H1 (cell line): ENCODE data around the gene AXIN2. TPM values are rescaled to one million over a fixed set of nuclear protein-coding genes. Genes with fewer than 3 reads are reported as not detected.

Source experiments
- ASH2L ChIP-seq: fragments of 200-600, 300-600 bp; sonication (generic); IDR thresholded peaks from one replicate; pipeline ENCODE4 v1.7.1; 2017; ENCODE audit warnings: low read length
- CHD2 ChIP-seq: IDR thresholded peaks from 2 replicates; pipeline ENCODE4 v1.6.1; 2012; ENCODE audit warnings: low read length, improper control_type of control experiment
- EP300 ChIP-seq, 2 experiments: IDR thresholded peaks; 1 replicate in 1 of 2; 2 replicates in 1 of 2; pipeline ENCODE4 v1.6.1; 2011 to 2012; ENCODE audit warnings: low read depth in 2 of 2, low read length in 2 of 2, mild to moderate bottlenecking in 2 of 2, borderline replicate concordance in 1 of 2, inconsistent platforms in 1 of 2, moderate library complexity in 1 of 2
- EZH2 ChIP-seq: fragments of 200-600 bp; sonication (generic); IDR thresholded peaks from 2 replicates; pipeline ENCODE4 v1.7.1; 2012; ENCODE audit warnings: low read depth, mild to moderate bottlenecking, moderate library complexity, low read length, inconsistent platforms; ENCODE audit not compliant: severe bottlenecking
- GABPA ChIP-seq: IDR thresholded peaks from 2 replicates; pipeline ENCODE4 v1.6.1; 2011; ENCODE audit warnings: mild to moderate bottlenecking, low read length, moderate library complexity, borderline replicate concordance; ENCODE audit not compliant: insufficient read depth
- MAFK ChIP-seq: IDR thresholded peaks from 2 replicates; pipeline ENCODE4 v1.6.1; 2012; ENCODE audit warnings: low read depth, mild to moderate bottlenecking, improper control_type of control experiment, low read length
- SP1 ChIP-seq: IDR thresholded peaks from 2 replicates; pipeline ENCODE4 v1.6.1; 2011; ENCODE audit warnings: low read depth, low read length
- ZNF274 ChIP-seq: IDR thresholded peaks from 2 replicates; pipeline ENCODE4 v1.7.0; 2012; ENCODE audit warnings: low read length, borderline replicate concordance; ENCODE audit errors: extremely low read depth
- polyA plus RNA-seq, 7 experiments: library from polyadenylated mRNA; depleted of rRNA in 3 of 7; stranded (reverse) in 5 of 7; unstranded in 2 of 7; fragments of >200 nt in 5 of 7; fragments of 200-250 nt in 2 of 7; gene quantifications; 1 replicate in 5 of 7; 2 replicates in 1 of 7; 4 replicates in 1 of 7; pipeline versions ENCODE4 v1.2.1 to v1.2.3, GENCODE V29; 2011 to 2013; ENCODE audit warnings: missing spikeins in 2 of 7, mixed read lengths in 2 of 7
- total RNA-seq: library from RNA; stranded (reverse); fragmentation: NEBNext Ultra II Directional; extraction: Animal tissue kit (Norgen Biotek cat#: 25700); gene quantifications from 2 replicates; pipeline ENCODE4 v1.2.1, GENCODE V29; 2021
- TF ChIP-seq, protein P1 (sequence below): fragments of 300-600 bp; sonication (generic); IDR thresholded peaks from 2 replicates; pipeline ENCODE4 v1.7.1; 2012; ENCODE audit warnings: low read length, moderate library complexity, mild to moderate bottlenecking, inconsistent platforms; ENCODE audit not compliant: insufficient replicate concordance

Gene AXIN2
- total and polyA plus RNA-seq, 2 of the 8 experiments (the other 6 are each of a cell fraction or from before 2014, with no cell fraction given), result 17.7 to 33.4 TPM

DNA sequence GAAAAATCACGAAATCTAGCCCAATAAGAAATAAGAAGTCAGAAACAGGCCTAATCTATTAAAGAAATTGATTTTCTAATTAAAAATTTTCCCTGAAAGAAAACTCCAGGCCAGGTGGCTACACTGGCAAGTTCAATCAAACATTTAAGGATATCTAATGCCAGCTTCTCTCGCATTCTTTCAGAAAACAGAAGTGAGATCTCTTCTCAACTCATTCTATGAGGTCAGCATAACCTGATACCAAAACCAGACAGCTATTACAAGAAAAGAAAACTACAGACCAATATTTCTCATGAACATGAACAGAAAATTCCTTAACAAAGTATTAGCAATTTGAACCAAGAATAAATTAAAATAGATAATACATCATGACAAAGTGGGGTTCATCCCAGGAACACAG is 52.4 kb downstream of the AXIN2 start (continued):
- TF ChIP-seq, protein P1, sequence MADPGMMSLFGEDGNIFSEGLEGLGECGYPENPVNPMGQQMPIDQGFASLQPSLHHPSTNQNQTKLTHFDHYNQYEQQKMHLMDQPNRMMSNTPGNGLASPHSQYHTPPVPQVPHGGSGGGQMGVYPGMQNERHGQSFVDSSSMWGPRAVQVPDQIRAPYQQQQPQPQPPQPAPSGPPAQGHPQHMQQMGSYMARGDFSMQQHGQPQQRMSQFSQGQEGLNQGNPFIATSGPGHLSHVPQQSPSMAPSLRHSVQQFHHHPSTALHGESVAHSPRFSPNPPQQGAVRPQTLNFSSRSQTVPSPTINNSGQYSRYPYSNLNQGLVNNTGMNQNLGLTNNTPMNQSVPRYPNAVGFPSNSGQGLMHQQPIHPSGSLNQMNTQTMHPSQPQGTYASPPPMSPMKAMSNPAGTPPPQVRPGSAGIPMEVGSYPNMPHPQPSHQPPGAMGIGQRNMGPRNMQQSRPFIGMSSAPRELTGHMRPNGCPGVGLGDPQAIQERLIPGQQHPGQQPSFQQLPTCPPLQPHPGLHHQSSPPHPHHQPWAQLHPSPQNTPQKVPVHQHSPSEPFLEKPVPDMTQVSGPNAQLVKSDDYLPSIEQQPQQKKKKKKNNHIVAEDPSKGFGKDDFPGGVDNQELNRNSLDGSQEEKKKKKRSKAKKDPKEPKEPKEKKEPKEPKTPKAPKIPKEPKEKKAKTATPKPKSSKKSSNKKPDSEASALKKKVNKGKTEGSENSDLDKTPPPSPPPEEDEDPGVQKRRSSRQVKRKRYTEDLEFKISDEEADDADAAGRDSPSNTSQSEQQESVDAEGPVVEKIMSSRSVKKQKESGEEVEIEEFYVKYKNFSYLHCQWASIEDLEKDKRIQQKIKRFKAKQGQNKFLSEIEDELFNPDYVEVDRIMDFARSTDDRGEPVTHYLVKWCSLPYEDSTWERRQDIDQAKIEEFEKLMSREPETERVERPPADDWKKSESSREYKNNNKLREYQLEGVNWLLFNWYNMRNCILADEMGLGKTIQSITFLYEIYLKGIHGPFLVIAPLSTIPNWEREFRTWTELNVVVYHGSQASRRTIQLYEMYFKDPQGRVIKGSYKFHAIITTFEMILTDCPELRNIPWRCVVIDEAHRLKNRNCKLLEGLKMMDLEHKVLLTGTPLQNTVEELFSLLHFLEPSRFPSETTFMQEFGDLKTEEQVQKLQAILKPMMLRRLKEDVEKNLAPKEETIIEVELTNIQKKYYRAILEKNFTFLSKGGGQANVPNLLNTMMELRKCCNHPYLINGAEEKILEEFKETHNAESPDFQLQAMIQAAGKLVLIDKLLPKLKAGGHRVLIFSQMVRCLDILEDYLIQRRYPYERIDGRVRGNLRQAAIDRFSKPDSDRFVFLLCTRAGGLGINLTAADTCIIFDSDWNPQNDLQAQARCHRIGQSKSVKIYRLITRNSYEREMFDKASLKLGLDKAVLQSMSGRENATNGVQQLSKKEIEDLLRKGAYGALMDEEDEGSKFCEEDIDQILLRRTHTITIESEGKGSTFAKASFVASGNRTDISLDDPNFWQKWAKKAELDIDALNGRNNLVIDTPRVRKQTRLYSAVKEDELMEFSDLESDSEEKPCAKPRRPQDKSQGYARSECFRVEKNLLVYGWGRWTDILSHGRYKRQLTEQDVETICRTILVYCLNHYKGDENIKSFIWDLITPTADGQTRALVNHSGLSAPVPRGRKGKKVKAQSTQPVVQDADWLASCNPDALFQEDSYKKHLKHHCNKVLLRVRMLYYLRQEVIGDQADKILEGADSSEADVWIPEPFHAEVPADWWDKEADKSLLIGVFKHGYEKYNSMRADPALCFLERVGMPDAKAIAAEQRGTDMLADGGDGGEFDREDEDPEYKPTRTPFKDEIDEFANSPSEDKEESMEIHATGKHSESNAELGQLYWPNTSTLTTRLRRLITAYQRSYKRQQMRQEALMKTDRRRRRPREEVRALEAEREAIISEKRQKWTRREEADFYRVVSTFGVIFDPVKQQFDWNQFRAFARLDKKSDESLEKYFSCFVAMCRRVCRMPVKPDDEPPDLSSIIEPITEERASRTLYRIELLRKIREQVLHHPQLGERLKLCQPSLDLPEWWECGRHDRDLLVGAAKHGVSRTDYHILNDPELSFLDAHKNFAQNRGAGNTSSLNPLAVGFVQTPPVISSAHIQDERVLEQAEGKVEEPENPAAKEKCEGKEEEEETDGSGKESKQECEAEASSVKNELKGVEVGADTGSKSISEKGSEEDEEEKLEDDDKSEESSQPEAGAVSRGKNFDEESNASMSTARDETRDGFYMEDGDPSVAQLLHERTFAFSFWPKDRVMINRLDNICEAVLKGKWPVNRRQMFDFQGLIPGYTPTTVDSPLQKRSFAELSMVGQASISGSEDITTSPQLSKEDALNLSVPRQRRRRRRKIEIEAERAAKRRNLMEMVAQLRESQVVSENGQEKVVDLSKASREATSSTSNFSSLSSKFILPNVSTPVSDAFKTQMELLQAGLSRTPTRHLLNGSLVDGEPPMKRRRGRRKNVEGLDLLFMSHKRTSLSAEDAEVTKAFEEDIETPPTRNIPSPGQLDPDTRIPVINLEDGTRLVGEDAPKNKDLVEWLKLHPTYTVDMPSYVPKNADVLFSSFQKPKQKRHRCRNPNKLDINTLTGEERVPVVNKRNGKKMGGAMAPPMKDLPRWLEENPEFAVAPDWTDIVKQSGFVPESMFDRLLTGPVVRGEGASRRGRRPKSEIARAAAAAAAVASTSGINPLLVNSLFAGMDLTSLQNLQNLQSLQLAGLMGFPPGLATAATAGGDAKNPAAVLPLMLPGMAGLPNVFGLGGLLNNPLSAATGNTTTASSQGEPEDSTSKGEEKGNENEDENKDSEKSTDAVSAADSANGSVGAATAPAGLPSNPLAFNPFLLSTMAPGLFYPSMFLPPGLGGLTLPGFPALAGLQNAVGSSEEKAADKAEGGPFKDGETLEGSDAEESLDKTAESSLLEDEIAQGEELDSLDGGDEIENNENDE, result no peak
- TF ChIP-seq GABPA (no peak), ZNF274 (no peak), EP300 (IDR thresholded peaks at IDR 0.05; ENCODE audit: borderline replicate concordance in 1 of 2, low read depth in 2 of 2, low read length in 2 of 2) (no peak), EZH2 (no peak), SP1 (no peak), CHD2 (no peak), ASH2L (no peak), MAFK (no peak)
